ENCODE data around the gene TRANK1. TPM values are rescaled to one million over a fixed set of nuclear protein-coding genes. Genes with fewer than 3 reads are reported as not detected.

TRANK1 gene
- total RNA-seq, 4 donors from 2014 or later = 2.5 to 4.8 (median 3.7) TPM

DNA sequence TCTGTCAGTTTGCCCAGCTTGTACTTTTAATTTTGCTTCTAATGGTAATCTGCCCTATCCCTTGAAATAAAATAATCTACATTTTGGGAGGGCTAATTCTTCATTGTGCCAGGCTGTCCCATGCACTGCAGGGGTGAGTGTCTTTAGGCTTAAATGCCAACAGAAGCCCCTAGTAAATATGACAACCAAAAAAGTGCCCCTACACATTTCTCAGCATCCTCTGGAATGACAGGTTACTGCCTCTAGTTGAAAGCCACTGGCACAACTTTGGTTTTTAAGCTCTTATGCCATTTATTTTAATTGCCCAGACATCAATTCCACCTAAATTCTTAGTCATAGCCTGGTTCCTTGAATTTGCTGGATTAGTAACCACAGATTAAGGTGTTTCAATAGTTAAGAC is 44.7 kb upstream of the TRANK1 start:
- Histone ChIP-seq H3K4me1 (peaks cover 51% of the 10 kb centered on the region), H3K9me3 (no peaks in the 10 kb centered on the region), H3K27me3 (no peaks in the 10 kb centered on the region), H3K36me3 (peaks cover 26% of the 10 kb centered on the region), H3K27ac (no peak overlapping the region), H3K4me3 (peak overlapping the region; percentile 12)
- DNase-seq (ENCODE audit: low spot score in 2 of 2) = no peak
- TF ChIP-seq POLR2AphosphoS5 (IDR thresholded peaks at IDR 0.05) = no peak
- TF ChIP-seq, protein P1, sequence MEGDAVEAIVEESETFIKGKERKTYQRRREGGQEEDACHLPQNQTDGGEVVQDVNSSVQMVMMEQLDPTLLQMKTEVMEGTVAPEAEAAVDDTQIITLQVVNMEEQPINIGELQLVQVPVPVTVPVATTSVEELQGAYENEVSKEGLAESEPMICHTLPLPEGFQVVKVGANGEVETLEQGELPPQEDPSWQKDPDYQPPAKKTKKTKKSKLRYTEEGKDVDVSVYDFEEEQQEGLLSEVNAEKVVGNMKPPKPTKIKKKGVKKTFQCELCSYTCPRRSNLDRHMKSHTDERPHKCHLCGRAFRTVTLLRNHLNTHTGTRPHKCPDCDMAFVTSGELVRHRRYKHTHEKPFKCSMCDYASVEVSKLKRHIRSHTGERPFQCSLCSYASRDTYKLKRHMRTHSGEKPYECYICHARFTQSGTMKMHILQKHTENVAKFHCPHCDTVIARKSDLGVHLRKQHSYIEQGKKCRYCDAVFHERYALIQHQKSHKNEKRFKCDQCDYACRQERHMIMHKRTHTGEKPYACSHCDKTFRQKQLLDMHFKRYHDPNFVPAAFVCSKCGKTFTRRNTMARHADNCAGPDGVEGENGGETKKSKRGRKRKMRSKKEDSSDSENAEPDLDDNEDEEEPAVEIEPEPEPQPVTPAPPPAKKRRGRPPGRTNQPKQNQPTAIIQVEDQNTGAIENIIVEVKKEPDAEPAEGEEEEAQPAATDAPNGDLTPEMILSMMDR (IDR thresholded peaks at IDR 0.05) = no peak
- no peak for TF ChIP-seq POLR2A (IDR thresholded peaks at IDR 0.05)
- no peak for TF ChIP-seq EP300 (IDR thresholded peaks at IDR 0.05)

DNA sequence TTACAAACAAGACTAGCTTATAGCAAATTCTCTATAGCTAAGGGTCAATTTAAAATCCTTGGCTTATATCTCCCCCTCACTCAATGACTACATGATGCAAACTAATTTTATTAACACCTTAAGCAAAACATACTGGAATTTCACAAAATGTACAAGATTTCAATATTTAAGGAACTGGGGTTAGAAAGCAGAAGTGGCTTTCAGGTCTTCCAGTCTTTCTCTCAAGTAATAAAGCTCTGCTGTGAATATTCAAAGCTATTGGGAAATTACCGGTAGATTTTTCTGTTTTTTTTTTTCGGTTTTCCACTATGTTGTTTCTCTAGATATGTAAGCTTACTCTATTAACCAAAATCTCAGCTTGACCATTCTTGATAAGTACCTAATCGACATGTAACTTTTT is 44.2 kb upstream of the TRANK1 start:
- Histone ChIP-seq H3K36me3 (peaks cover 31% of the 10 kb centered on the region), H3K4me3 (peak overlapping the region; percentile 12), H3K27ac (no peak overlapping the region), H3K9me3 (no peaks in the 10 kb centered on the region), H3K4me1 (peaks cover 45% of the 10 kb centered on the region), H3K27me3 (no peaks in the 10 kb centered on the region)
- 73% methylated on average over 3 of the region's 3 CpGs for WGBS
- TF ChIP-seq EP300 (IDR thresholded peaks at IDR 0.05) (no peak), POLR2AphosphoS5 (IDR thresholded peaks at IDR 0.05) (no peak), POLR2A (IDR thresholded peaks at IDR 0.05) (no peak)
- TF ChIP-seq, protein P1 (IDR thresholded peaks at IDR 0.05) = no peak
- no peak for DNase-seq (ENCODE audit: low spot score in 2 of 2)

DNA sequence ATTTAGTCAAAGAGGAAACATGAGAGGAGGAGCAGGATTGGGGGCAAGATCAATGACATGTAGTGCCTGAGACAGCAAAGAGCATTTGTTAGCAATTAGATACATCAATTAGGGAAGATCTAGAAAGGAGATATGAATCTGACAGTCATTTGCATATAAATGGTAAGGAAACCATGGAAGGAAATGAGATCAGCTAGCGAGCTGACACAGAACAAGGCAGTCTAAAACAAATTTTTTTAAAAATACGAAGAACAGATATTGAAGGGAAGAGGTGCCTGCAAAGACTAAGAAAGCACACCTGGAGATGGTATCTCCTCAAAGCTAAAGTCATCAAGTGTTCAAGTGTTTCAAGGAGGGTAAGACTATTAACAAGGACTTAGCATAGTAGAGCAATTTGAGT is 43.5 kb upstream of the TRANK1 start:
- H3K27ac ChIP-seq = no peak overlapping the region
- no peak for DNase-seq (ENCODE audit: low spot score in 2 of 2)
- no peaks in the 10 kb centered on the region for H3K9me3 ChIP-seq
- H3K4me1 ChIP-seq = peaks cover 43% of the 10 kb centered on the region
- H3K27me3 ChIP-seq = no peaks in the 10 kb centered on the region
- no peak overlapping the region for H3K4me3 ChIP-seq
- TF ChIP-seq POLR2AphosphoS5 (IDR thresholded peaks at IDR 0.05) (no peak), POLR2A (IDR thresholded peaks at IDR 0.05) (no peak), EP300 (IDR thresholded peaks at IDR 0.05) (no peak)
- TF ChIP-seq, protein P1 (IDR thresholded peaks at IDR 0.05) = no peak
- H3K36me3 ChIP-seq = peaks cover 38% of the 10 kb centered on the region
- 54% methylated on average over 2 of the region's 2 CpGs for WGBS

DNA sequence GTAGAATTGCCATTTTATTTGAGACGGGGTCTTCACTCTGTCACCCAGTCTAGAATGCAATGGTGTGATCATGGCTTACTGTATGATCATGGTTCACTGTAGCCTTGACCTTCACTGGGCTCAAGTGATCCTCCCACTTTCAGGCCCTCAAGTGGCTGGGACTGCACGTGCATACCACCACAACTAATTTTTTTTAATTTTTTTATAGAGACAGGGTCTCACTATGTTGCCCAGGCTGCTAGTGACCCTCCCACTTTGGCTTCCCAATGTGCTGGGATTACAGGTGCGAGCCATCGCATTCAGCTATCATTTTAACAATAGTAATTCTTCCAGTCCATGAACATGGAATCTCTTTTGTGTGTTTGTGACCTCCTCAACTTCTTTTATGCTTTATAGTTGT is 36.2 kb upstream of the TRANK1 start:
- Histone ChIP-seq H3K27ac (no peak overlapping the region), H3K36me3 (peaks cover 45% of the 10 kb centered on the region), H3K9me3 (no peaks in the 10 kb centered on the region), H3K4me1 (no peaks in the 10 kb centered on the region), H3K27me3 (no peaks in the 10 kb centered on the region), H3K4me3 (no peak overlapping the region)
- WGBS = 99% methylated on average over 4 of the region's 4 CpGs
- no peak for DNase-seq (ENCODE audit: low spot score in 2 of 2)
- TF ChIP-seq POLR2A (IDR thresholded peaks at IDR 0.05) = no peak

DNA sequence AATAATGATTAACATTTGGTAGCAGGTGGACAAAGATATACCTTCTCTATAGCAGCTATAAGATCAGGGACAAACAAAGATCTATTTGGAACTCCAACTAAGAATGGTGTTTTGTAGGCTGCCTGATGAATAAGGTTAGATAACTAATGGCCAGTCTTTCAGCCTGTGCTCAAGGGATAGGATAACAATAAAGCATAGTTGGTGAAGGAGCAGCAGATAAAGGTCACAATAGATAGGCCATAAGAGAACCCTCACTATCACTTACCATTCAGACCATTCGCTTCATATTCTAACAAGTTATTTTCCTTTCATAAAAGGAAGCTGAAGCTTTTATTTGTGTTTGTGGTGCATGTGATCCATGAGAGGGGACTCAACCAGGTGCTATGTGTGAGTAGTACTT is 28.3 kb upstream of the TRANK1 start:
- peaks cover 12% of the 10 kb centered on the region for H3K36me3 ChIP-seq
- H3K9me3 ChIP-seq = no peaks in the 10 kb centered on the region
- TF ChIP-seq EP300 (IDR thresholded peaks at IDR 0.05) (no peak), POLR2AphosphoS5 (IDR thresholded peaks at IDR 0.05) (no peak), POLR2A (IDR thresholded peaks at IDR 0.05) (no peak)
- TF ChIP-seq, protein P1 (IDR thresholded peaks at IDR 0.05) = no peak
- DNase-seq (ENCODE audit: low spot score in 2 of 2) = no peak
- peaks cover 9% of the 10 kb centered on the region for H3K4me1 ChIP-seq
- no peak overlapping the region for H3K27ac ChIP-seq
- WGBS = 90% methylated on average over 1 of the region's 1 CpG
- H3K27me3 ChIP-seq = no peaks in the 10 kb centered on the region
- H3K4me3 ChIP-seq = no peak overlapping the region

DNA sequence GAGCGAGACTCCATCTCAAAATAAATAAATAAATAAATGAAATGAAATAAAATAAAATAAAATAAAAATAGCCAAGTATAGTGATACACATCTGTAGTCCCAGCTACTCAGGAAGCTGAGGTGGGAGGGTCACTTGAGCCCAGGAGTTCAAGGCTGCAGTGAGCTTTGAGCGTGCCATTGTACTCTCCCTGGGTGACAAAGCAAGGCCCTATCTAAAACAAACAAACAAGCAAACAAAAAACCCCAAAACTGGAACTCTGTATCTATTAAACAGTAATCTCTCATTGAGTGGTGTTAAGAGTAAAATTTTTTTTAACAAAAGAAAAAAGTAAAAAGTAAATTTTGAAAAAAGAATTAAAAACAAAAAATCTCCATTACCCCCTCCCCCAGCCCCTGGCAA is 27.3 kb upstream of the TRANK1 start:
- no peak for DNase-seq (ENCODE audit: low spot score in 2 of 2)
- peaks cover 12% of the 10 kb centered on the region for H3K36me3 ChIP-seq
- H3K27me3 ChIP-seq = no peaks in the 10 kb centered on the region
- WGBS = 90% methylated on average over 2 of the region's 2 CpGs
- H3K9me3 ChIP-seq = no peaks in the 10 kb centered on the region
- H3K4me3 ChIP-seq = no peak overlapping the region
- H3K4me1 ChIP-seq = peaks cover 9% of the 10 kb centered on the region
- TF ChIP-seq, protein P1 (IDR thresholded peaks at IDR 0.05) = no peak
- TF ChIP-seq POLR2A (IDR thresholded peaks at IDR 0.05) (no peak), EP300 (IDR thresholded peaks at IDR 0.05) (no peak), POLR2AphosphoS5 (IDR thresholded peaks at IDR 0.05) (no peak)
- H3K27ac ChIP-seq = no peak overlapping the region

Measured in suprapubic skin (tissue), 4 donors.